Measurements from ENCODE around the gene PRSS50.
"Not testable (repeated sequence)": the region's sequence is repeated elsewhere in the genome, so short reads cannot be mapped to it uniquely, and the experiment has no call there.

Gene PRSS50

GRCh38 chr3:46706771-46707582, 10.7 kb downstream of the PRSS50 start:
- DNase-seq = peak; percentile 4

GRCh38 chr3:46705751-46706552, 11.7 kb downstream of the PRSS50 start:
- peak; percentile 5 for DNase-seq

GRCh38 chr3:46705022-46705530, 12.6 kb downstream of the PRSS50 start:
- peak; percentile 64 for DNase-seq

GRCh38 chr3:46704346-46704745, 13.3 kb downstream of the PRSS50 start:
- DNase-seq = not testable (repeated sequence)

- no peak for DNase-seq
Observed at GRCh38 chr3:46703013-46703520, 14.6 kb downstream of the PRSS50 start.

- no peak for DNase-seq
Observed at GRCh38 chr3:46702246-46703012, 15.2 kb downstream of the PRSS50 start.

- DNase-seq = no peak
Observed at GRCh38 chr3:46701181-46701939, 16.3 kb downstream of the PRSS50 start, which contains the start of gene TMIE. Gene TMIE (plus strand): TSS chr3:46701392. CDS start chr3:46701488, 96 bp downstream.

GRCh38 chr3:46700772-46701171, 16.9 kb downstream of the PRSS50 start:
- DNase-seq = no peak

GRCh38 chr3:46699676-46700523, 17.8 kb downstream of the PRSS50 start:
- DNase-seq = no peak

GRCh38 chr3:46695962-46696894, 21.4 kb downstream of the PRSS50 start:
- DNase-seq = peak; percentile 17

GRCh38 chr3:46695177-46695961, 22.3 kb downstream of the PRSS50 start:
- peak; percentile 56 for DNase-seq

- DNase-seq = no peak
Observed at GRCh38 chr3:46694520-46694919, 23.1 kb downstream of the PRSS50 start.

- DNase-seq = peak; percentile 58
Observed at GRCh38 chr3:46693892-46694226, 23.8 kb downstream of the PRSS50 start.

GRCh38 chr3:46693038-46693891, 24.4 kb downstream of the PRSS50 start, which contains the start of gene ALS2CL:
Gene ALS2CL (minus strand): TSS chr3:46693679. CDS start chr3:46689440, 4,239 bp downstream.
- DNase-seq = peak; percentile 69

- DNase-seq = no peak
Observed at GRCh38 chr3:46692566-46692990, 25.1 kb downstream of the PRSS50 start.

- no peak for DNase-seq
Observed at GRCh38 chr3:46690798-46691197, 26.9 kb downstream of the PRSS50 start.

GRCh38 chr3:46685446-46685845, 32.2 kb downstream of the PRSS50 start:
- no peak for DNase-seq

- no peak for DNase-seq
Observed at GRCh38 chr3:46684891-46685290, 32.8 kb downstream of the PRSS50 start.
